Measurements from ENCODE around the gene PANK2. TPM values are rescaled to one million over a fixed set of nuclear protein-coding genes. Genes with fewer than 3 reads are reported as not detected.

Gene PANK2
- total RNA-seq, 6 donors from 2014 or later: 34.3 to 58.7 (median 50.4) TPM

GRCh38 chr20:3923818-3924217 is 34.6 kb downstream of the PANK2 start:
- TF ChIP-seq EP300 (IDR thresholded peaks at IDR 0.05) (no peak), CTCF (IDR thresholded peaks at IDR 0.05) (no peak), POLR2AphosphoS5 (IDR thresholded peaks at IDR 0.05) (no peak), POLR2A (IDR thresholded peaks at IDR 0.05) (no peak)
- Histone ChIP-seq H3K4me3 (no peak overlapping the region), H3K9me3 (no peaks in the 10 kb centered on the region), H3K4me1 (peaks cover 24 to 45% (median 35%) of the 10 kb centered on the region in 4 donors), H3K36me3 (peaks cover 0 to 62% (median 34%) of the 10 kb centered on the region in 4 donors), H3K27me3 (no peaks in the 10 kb centered on the region), H3K27ac (no peak overlapping the region)
- ATAC-seq (ENCODE audit: low FRiP score in 2 of 2): no peak
- 82 to 91% methylated on average over 2 of the region's 2 CpGs for WGBS, 2 donors
- no peak for DNase-seq

- WGBS, 2 donors: 77 to 82% methylated on average over 7 to 13 of the region's 13 CpGs
These were observed 35.3 kb downstream of the PANK2 start for GRCh38 chr20:3924304-3925112.

GRCh38 chr20:3925113-3925695 is 36.0 kb downstream of the PANK2 start:
- 80 to 97% methylated on average over 10 of the region's 11 CpGs for WGBS, 2 donors
- peaks cover 0 to 55% (median 32%) of the 10 kb centered on the region in 4 donors for H3K36me3 ChIP-seq
- TF ChIP-seq EP300 (IDR thresholded peaks at IDR 0.05) (no peak), POLR2AphosphoS5 (IDR thresholded peaks at IDR 0.05) (no peak), POLR2A (IDR thresholded peaks at IDR 0.05) (no peak), CTCF (IDR thresholded peaks at IDR 0.05) (no peak)
- no peak overlapping the region for H3K4me3 ChIP-seq
- DNase-seq (no peak), ATAC-seq (ENCODE audit: low FRiP score in 2 of 2) (peak in 1 of 2 donors; percentile 5)
- peak overlapping the region in 2 of 4 donors; percentile 36 to 67 for H3K27ac ChIP-seq
- peaks cover 33 to 52% (median 41%) of the 10 kb centered on the region in 4 donors for H3K4me1 ChIP-seq
- no peaks in the 10 kb centered on the region for H3K27me3 ChIP-seq
- no peaks in the 10 kb centered on the region for H3K9me3 ChIP-seq

More at GRCh38 chr20:3924304-3925112, 35.3 kb downstream of the PANK2 start:
- Histone ChIP-seq H3K4me1 (peaks cover 29 to 49% (median 40%) of the 10 kb centered on the region in 4 donors), H3K9me3 (no peaks in the 10 kb centered on the region), H3K36me3 (peaks cover 0 to 59% (median 33%) of the 10 kb centered on the region in 4 donors), H3K27me3 (no peaks in the 10 kb centered on the region), H3K4me3 (no peak overlapping the region), H3K27ac (peak overlapping the region in 1 of 4 donors; percentile 9)
- TF ChIP-seq POLR2A (IDR thresholded peaks at IDR 0.05) (no peak), CTCF (IDR thresholded peaks at IDR 0.05) (peak in 1 of 6 experiments; percentile 17)
- peak; percentile 34 to 50 for ATAC-seq (ENCODE audit: low FRiP score in 2 of 2)
- peak; percentile 54 to 62 for DNase-seq

GRCh38 chr20:3925899-3926638 is 36.9 kb downstream of the PANK2 start:
- WGBS, 2 donors: 66 to 68% methylated on average over 9 of the region's 9 CpGs
- Histone ChIP-seq H3K27ac (peak overlapping the region; percentile 36 to 68 (median 63)), H3K4me1 (peaks cover 33 to 54% (median 41%) of the 10 kb centered on the region in 4 donors), H3K27me3 (no peaks in the 10 kb centered on the region), H3K4me3 (no peak overlapping the region), H3K9me3 (no peaks in the 10 kb centered on the region), H3K36me3 (peaks cover 0 to 46% (median 24%) of the 10 kb centered on the region in 4 donors)
- TF ChIP-seq EP300 (IDR thresholded peaks at IDR 0.05): no peak
- no peak for TF ChIP-seq POLR2AphosphoS5 (IDR thresholded peaks at IDR 0.05)
- TF ChIP-seq CTCF (IDR thresholded peaks at IDR 0.05): no peak
- no peak for TF ChIP-seq POLR2A (IDR thresholded peaks at IDR 0.05)
- no peak for DNase-seq
- no peak for ATAC-seq (ENCODE audit: low FRiP score in 2 of 2)

Measured in upper lobe of left lung (tissue), 6 donors.